Progenitor cell of endocrine pancreas (in vitro differentiated cells): ENCODE data around the gene ZP2. TPM values are rescaled to one million over a fixed set of nuclear protein-coding genes. Genes with fewer than 3 reads are reported as not detected.
A peak's percentile ranks its signal among the peaks of the same experiment; 100 is the strongest.

Experiments
- DNase-seq: peaks from one replicate; pipeline ENCODE4 v3.0.0; 2021; ENCODE audit warnings: low spot score; ENCODE audit not compliant: unreplicated experiment
- H3K27ac Mint-ChIP-seq: 2 replicates; pipeline ENCODE4 v1.8.0; 2021; ENCODE audit warnings: mild to moderate bottlenecking, moderate library complexity, mixed read lengths
- H3K27me3 Mint-ChIP-seq: 2 replicates; pipeline ENCODE4 v1.8.0; 2021; ENCODE audit warnings: mixed read lengths
- H3K36me3 Mint-ChIP-seq: 2 replicates; pipeline ENCODE4 v1.8.0; 2022; ENCODE audit warnings: mixed read lengths; ENCODE audit not compliant: insufficient read depth
- H3K4me1 Mint-ChIP-seq: 2 replicates; pipeline ENCODE4 v1.8.0; 2021; ENCODE audit warnings: low read depth, mixed read lengths
- H3K4me3 Mint-ChIP-seq: 2 replicates; pipeline ENCODE4 v1.8.0; 2021; ENCODE audit warnings: low read depth, mild to moderate bottlenecking, moderate library complexity, mixed read lengths
- H3K9me3 Mint-ChIP-seq: 2 replicates; pipeline ENCODE4 v1.8.0; 2021; ENCODE audit warnings: low read depth, mixed read lengths
- CTCF ChIP-seq: fragments of 200-600 bp; sonication (generic); IDR thresholded peaks from one replicate; pipeline ENCODE4 v1.5.0; 2021; ENCODE audit warnings: antibody characterized with exemption, mild to moderate bottlenecking; ENCODE audit not compliant: unreplicated experiment
- total RNA-seq: library from RNA; stranded (reverse); gene quantifications from 2 replicates; pipeline ENCODE4 v1.2.1, GENCODE V29; 2021

Gene ZP2
- total RNA-seq, 1 donor from 2014 or later, result not detected

GRCh38 chr16:21224800-21225199, 13.4 kb upstream of the ZP2 start:
- Mint-ChIP-seq H3K4me1 (peaks cover 26% of the 10 kb centered on the region), H3K4me3 (no peak overlapping the region)

DNA sequence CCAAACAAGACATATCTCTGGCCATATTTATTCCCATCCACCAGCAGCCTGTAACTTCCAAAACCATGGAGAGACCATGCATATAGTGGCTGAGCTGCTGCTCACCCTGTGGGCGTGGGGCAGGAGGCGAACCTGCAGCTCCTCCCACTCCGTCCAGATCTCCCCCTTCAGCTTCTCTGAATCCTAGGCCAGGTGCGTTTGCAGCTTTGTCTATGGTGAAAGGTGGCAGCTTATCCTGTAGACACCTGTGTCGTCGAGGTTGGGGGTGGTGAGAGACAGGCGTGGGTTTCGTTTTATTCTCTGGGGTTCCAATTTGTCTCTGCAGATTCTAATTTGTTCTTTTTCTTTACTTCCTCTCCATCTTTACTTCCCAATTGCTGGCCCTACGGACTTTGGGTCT, 12.4 kb upstream of the ZP2 start:
- H3K36me3 Mint-ChIP-seq, result no peaks in the 10 kb centered on the region
- H3K27ac Mint-ChIP-seq, result peak overlapping the region; percentile 45
- no peaks in the 10 kb centered on the region for H3K27me3 Mint-ChIP-seq
- H3K9me3 Mint-ChIP-seq, result peaks cover 3% of the 10 kb centered on the region
- DNase-seq, result no peak
- peaks cover 26% of the 10 kb centered on the region for H3K4me1 Mint-ChIP-seq
- no peak for TF ChIP-seq CTCF
- H3K4me3 Mint-ChIP-seq, result no peak overlapping the region

More at GRCh38 chr16:21224800-21225199, 13.4 kb upstream of the ZP2 start:
- no peak for DNase-seq
- Mint-ChIP-seq H3K9me3 (peaks cover 3% of the 10 kb centered on the region), H3K36me3 (no peaks in the 10 kb centered on the region), H3K27ac (no peak overlapping the region), H3K27me3 (no peaks in the 10 kb centered on the region)
- no peak for TF ChIP-seq CTCF

- H3K36me3 Mint-ChIP-seq, result no peaks in the 10 kb centered on the region
- H3K27me3 Mint-ChIP-seq, result no peaks in the 10 kb centered on the region
- H3K9me3 Mint-ChIP-seq, result peaks cover 3% of the 10 kb centered on the region
- H3K4me3 Mint-ChIP-seq, result no peak overlapping the region
- no peak for TF ChIP-seq CTCF
- H3K4me1 Mint-ChIP-seq, result peaks cover 31% of the 10 kb centered on the region
- H3K27ac Mint-ChIP-seq, result peak overlapping the region; percentile 89
- no peak for DNase-seq
Measured at GRCh38 chr16:21222495-21223337, 11.3 kb upstream of the ZP2 start.

DNA sequence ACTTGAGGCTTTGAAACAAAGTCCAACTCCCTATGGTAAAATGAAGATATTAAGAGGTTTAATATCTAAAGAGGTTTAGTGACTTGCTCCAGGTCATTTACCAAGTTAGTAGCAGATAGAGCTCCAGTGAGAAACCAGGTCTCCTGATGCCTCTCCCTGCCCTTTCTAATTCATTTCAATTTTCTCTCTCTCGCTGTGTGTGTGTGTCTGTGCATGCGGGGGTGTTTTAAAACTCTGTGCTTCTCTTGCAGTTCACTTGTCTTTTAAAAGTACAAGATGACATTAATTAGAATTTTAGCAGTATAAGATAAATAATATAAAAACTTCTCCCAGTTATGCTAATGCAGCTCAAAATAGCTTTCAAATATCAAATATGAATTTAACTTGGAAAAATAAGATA, 8.2 kb upstream of the ZP2 start:
- Mint-ChIP-seq H3K27me3 (no peaks in the 10 kb centered on the region), H3K36me3 (no peaks in the 10 kb centered on the region), H3K9me3 (peaks cover 3% of the 10 kb centered on the region), H3K4me3 (no peak overlapping the region), H3K27ac (no peak overlapping the region), H3K4me1 (peaks cover 36% of the 10 kb centered on the region)
- no peak for DNase-seq
- no peak for TF ChIP-seq CTCF

DNA sequence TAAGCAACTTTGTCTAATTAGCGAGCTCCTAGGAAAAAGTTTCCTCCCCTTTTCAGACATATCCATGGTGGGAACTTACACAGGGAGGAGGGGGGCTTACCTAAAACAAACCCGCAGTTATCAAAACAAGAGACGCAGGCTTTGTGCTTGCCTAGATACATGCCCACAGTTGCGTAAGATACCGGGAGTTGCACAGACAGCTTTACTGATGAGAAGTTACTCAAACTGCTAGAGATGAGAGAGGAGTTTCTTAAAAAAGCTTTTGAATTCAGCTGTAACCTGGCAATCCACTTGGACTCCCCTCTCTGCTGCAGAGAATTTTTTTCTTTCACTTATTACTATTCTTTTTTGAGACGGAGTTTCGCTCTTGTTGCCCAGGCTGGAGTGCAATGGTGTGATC, 6.8 kb upstream of the ZP2 start:
- no peak for TF ChIP-seq CTCF
- peak overlapping the region; percentile 4 for H3K4me3 Mint-ChIP-seq
- H3K9me3 Mint-ChIP-seq, result peaks cover 3% of the 10 kb centered on the region
- no peaks in the 10 kb centered on the region for H3K36me3 Mint-ChIP-seq
- no peaks in the 10 kb centered on the region for H3K27me3 Mint-ChIP-seq
- no peak for DNase-seq
- peak overlapping the region; percentile 43 for H3K27ac Mint-ChIP-seq
- H3K4me1 Mint-ChIP-seq, result peaks cover 30% of the 10 kb centered on the region
